Activated naive CD8-positive, alpha-beta T cell (primary cell): Measurements from ENCODE around the gene CHTF8.
"Not testable (repeated sequence)": the region's sequence is repeated elsewhere in the genome, so short reads cannot be mapped to it uniquely, and the experiment has no call there.

Experiments
- H3K27ac Mint-ChIP-seq: one replicate; pipeline ENCODE4 v1.8.0; 2021; ENCODE audit warnings: mixed read lengths
- H3K27me3 Mint-ChIP-seq: one replicate; pipeline ENCODE4 v1.8.0; 2021; ENCODE audit warnings: mixed read lengths
- H3K36me3 Mint-ChIP-seq: one replicate; pipeline ENCODE4 v1.8.0; 2021; ENCODE audit warnings: mixed read lengths
- H3K4me1 Mint-ChIP-seq: one replicate; pipeline ENCODE4 v1.8.0; 2021; ENCODE audit warnings: low read depth, mixed read lengths
- H3K4me3 Mint-ChIP-seq: one replicate; pipeline ENCODE4 v1.8.0; 2021; ENCODE audit warnings: mild to moderate bottlenecking, mixed read lengths
- H3K9me3 Mint-ChIP-seq: one replicate; pipeline ENCODE4 v1.8.0; 2021; ENCODE audit warnings: low read depth, mixed read lengths

CHTF8 gene

DNA sequence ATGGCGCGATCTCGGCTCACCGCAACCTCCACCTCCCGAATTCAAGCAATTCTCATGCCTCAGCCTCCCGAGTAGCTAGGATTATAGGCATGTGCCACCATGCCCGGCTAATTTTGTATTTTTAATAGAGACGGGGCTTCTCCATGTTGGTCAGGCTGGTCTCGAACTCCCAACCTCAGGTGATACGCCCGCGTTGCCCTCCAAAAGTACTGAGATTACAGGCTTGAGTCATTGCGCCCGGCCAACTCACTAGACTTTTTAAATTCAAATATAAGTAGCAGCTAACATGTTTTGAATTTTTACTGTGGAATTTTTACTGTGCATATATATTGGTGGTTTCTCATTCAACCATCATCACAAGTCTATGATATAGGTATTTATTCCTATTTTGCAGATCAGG, 7.4 kb downstream of the CHTF8 start:
- peaks cover 26% of the 10 kb centered on the region for H3K4me1 Mint-ChIP-seq
- H3K27me3 Mint-ChIP-seq, H3K9me3 Mint-ChIP-seq, H3K36me3 Mint-ChIP-seq, H3K27ac Mint-ChIP-seq, H3K4me3 Mint-ChIP-seq: not testable (repeated sequence)

DNA sequence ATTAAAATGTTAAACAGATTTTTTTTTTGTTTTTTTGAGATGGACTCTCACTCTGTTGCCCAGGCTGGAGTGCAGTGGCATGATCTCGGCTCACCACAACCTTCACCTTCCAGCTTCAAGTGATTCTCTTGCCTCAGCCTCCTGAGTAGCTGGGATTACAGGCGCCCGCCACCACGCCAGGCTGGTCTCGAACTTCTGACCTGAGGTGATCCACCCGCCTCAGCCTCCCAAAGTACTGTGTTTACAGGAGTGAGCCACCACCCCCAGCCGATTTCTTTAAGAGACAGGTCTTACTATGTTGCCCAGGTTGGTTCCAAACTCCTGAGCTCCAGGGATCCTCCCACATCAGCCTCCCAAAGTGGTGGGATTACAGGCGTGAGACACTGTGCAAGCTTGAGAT, 8.0 kb downstream of the CHTF8 start:
- H3K4me1 Mint-ChIP-seq: peaks cover 20% of the 10 kb centered on the region
- not testable (repeated sequence) for H3K9me3 Mint-ChIP-seq, H3K36me3 Mint-ChIP-seq, H3K27me3 Mint-ChIP-seq, H3K4me3 Mint-ChIP-seq, H3K27ac Mint-ChIP-seq

DNA sequence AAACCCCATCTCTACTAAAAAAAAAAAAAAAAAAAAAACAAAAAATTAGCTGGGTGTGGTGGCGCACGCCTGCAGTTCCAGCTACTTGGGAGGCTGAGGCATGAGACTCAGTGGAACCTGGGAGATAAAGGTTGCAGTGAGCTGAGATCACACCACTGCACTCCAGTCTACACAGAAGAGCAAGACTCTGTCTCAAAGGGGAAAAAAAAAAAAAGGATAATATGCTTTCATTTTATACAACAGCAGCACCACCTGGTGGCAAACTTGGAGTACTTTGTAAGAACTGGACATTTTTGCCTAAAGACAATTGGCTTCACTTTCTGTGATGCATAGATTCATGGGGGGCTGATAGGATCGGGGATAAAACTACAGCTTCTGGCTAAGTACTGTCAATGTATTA, 8.5 kb downstream of the CHTF8 start:
- no peaks in the 10 kb centered on the region for H3K27me3 Mint-ChIP-seq
- H3K9me3 Mint-ChIP-seq: no peaks in the 10 kb centered on the region
- peaks cover 2% of the 10 kb centered on the region for H3K36me3 Mint-ChIP-seq
- H3K27ac Mint-ChIP-seq: no peak overlapping the region
- no peak overlapping the region for H3K4me3 Mint-ChIP-seq
- peaks cover 19% of the 10 kb centered on the region for H3K4me1 Mint-ChIP-seq

DNA sequence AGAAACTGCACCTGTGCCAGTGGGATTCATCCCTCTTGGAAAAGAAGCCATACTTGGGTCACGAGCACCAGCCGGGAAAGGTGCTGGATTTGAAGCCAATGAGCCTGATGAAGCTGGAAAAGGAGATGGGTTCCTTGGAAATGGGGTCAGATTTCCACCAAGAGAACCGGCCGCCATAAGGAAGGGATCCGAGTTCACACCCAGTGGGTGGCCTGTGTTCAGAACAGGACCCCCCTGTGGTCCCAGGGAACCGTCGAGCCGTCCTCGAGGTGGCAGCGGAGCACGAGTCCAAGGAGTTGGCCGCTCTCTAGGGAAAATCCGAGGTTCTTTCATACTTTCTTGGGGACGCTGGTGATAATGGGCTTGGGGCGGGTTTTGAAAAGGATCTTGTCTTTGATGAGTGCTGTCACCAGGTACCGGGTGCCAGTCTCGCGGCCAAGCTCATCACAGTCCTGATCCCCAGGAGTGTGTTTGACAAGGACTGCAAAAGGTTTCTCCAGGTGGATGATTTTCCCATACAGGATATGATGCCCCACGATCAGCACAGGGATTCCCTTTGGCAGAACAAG, 12.2 kb downstream of the CHTF8 start:
- H3K4me1 Mint-ChIP-seq: peaks cover 12% of the 10 kb centered on the region
- no peak overlapping the region for H3K4me3 Mint-ChIP-seq
- no peak overlapping the region for H3K27ac Mint-ChIP-seq
- no peaks in the 10 kb centered on the region for H3K9me3 Mint-ChIP-seq
- no peaks in the 10 kb centered on the region for H3K36me3 Mint-ChIP-seq
- H3K27me3 Mint-ChIP-seq: no peaks in the 10 kb centered on the region

DNA sequence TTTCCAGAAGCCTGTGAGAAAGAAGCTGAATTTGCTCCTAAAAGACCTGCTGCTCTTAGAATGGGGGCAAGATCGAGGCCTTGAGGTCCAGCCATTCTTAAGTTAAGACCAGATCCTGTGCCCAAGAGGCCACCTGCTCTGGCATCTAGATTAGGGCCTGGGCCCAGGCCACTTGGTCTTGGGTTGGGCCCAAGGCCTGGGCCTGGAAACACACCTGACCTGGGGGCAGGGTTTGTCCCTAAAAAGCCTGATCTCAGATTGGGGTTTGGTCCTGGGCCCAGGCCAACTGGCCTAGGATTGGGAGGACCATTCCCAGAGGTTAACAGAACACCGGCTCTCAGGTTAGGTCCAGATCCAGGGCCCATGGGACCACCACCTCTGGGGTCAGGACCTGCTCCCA, 12.9 kb downstream of the CHTF8 start:
- H3K36me3 Mint-ChIP-seq: peaks cover 3% of the 10 kb centered on the region
- H3K4me3 Mint-ChIP-seq: no peak overlapping the region
- H3K4me1 Mint-ChIP-seq: peaks cover 12% of the 10 kb centered on the region
- H3K27me3 Mint-ChIP-seq: no peaks in the 10 kb centered on the region
- no peak overlapping the region for H3K27ac Mint-ChIP-seq
- no peaks in the 10 kb centered on the region for H3K9me3 Mint-ChIP-seq

DNA sequence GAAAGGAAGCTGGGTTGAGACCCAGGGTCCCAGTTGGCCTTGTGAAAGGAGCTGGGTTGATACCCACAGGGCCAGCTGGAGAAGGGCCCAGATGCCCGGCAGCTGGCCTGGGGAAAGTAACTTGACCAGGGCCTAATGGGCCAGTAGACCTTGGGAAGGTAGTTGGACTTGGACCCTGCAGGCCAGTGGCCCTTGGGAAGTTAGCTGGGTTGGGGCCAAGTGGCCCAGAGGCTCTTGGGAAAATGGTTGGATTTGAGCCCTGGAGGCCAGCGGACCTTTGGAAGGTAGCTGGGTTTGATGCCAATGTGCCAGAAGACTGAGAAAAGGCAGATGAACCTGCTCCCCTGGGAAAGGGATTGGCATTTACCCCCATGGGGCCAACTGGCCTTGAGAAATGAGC, 13.4 kb downstream of the CHTF8 start:
- no peaks in the 10 kb centered on the region for H3K9me3 Mint-ChIP-seq
- no peaks in the 10 kb centered on the region for H3K27me3 Mint-ChIP-seq
- H3K4me3 Mint-ChIP-seq: no peak overlapping the region
- H3K4me1 Mint-ChIP-seq: peaks cover 10% of the 10 kb centered on the region
- H3K27ac Mint-ChIP-seq: no peak overlapping the region
- H3K36me3 Mint-ChIP-seq: peaks cover 3% of the 10 kb centered on the region

DNA sequence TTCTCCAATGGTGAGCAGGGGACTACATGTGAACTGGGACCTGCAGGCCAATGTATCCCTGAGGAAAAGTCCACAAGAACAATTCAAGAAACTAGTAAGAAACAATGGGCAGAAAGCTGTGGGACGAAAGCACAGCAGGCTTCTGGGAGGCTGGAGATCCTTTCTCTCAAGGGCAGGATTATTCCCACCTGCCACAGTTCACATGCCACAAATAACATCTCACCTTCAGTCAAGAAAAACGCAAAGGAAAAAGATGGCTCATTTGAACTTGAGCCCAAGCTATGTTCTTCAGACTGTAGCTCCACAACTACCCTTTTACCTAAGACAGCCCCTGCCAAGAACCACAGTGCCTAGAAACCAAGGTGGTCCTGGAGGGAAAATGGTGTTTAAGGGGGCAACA, 13.9 kb downstream of the CHTF8 start:
- Mint-ChIP-seq H3K4me1 (peaks cover 9% of the 10 kb centered on the region), H3K27ac (no peak overlapping the region), H3K9me3 (no peaks in the 10 kb centered on the region), H3K27me3 (no peaks in the 10 kb centered on the region), H3K4me3 (no peak overlapping the region), H3K36me3 (peaks cover 3% of the 10 kb centered on the region)

DNA sequence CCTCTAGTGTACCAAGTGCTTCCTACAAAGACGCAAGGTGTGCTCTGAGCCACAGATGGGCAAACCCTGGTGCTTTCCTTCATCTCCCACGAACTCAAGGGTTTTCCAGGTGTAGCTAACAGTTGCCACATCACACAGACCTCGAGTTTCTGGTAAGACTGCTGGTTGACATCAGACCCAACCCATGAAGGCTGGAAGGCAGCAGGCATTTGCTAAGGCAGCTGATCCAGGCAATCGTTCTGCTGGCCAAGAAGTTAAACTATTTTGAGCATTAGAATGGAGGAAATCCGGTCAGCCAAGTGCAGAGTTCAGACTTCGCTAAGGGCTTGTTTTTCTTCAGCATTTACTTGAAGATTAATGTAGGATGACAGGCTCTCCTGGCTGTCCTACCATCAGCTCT, 15.5 kb downstream of the CHTF8 start:
- no peak overlapping the region for H3K4me3 Mint-ChIP-seq
- peaks cover 7% of the 10 kb centered on the region for H3K4me1 Mint-ChIP-seq
- no peak overlapping the region for H3K27ac Mint-ChIP-seq
- H3K27me3 Mint-ChIP-seq: no peaks in the 10 kb centered on the region
- H3K9me3 Mint-ChIP-seq: no peaks in the 10 kb centered on the region
- H3K36me3 Mint-ChIP-seq: peaks cover 3% of the 10 kb centered on the region

DNA sequence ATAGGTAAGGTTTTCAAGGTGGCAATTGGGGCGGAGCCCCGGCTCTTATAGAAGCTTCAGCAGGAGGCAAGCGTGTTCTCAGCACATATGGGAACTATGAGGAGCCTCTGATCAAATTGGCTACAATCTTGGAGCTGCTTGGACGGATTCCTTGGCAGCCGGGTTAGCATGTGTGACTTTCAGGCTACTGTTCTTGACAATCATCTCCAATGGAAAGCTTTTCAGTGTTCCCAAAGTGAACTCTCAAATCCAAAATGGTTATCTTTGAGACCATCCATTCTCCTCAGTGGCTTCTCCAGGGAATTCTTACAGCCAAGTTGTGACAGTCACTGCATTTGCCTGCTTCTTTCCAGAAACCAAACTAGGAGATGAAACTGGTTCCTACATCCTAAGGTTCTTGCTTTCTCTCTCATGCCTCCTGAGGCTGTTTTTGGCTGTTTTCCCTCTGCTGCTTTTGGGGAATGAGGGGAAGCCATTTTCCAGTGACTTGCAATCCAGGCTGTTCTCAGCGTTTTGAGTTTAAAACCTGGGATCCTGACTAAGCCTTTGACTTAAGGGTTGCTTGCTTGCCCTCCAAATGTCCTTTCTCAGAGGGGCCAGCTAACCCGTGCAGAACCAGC, 16.0 kb downstream of the CHTF8 start:
- no peak overlapping the region for H3K4me3 Mint-ChIP-seq
- H3K4me1 Mint-ChIP-seq: peaks cover 7% of the 10 kb centered on the region
- H3K36me3 Mint-ChIP-seq: peaks cover 5% of the 10 kb centered on the region
- H3K27me3 Mint-ChIP-seq: no peaks in the 10 kb centered on the region
- H3K27ac Mint-ChIP-seq: no peak overlapping the region
- no peaks in the 10 kb centered on the region for H3K9me3 Mint-ChIP-seq

DNA sequence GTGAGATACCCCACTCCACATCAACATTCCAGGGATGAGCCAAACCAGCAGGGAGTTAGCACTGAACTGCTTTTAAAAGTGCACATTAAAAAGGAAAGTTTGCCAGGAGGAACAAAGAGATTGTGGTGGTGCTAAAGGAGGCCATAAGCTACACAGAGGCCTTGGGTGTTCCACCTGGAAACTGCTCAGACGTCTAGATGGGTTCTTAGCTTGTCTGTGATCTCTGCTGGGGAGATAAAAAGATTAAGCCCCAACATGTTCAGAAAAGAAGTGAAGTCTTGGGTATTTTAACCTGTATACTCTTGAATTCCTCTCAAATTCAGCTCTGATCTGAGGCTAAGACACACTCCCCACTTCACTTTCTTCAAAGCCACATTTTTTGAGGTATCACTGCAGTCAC, 16.6 kb downstream of the CHTF8 start:
- Mint-ChIP-seq H3K27ac (no peak overlapping the region), H3K4me3 (no peak overlapping the region), H3K27me3 (no peaks in the 10 kb centered on the region), H3K9me3 (no peaks in the 10 kb centered on the region), H3K36me3 (peaks cover 6% of the 10 kb centered on the region), H3K4me1 (peaks cover 7% of the 10 kb centered on the region)

DNA sequence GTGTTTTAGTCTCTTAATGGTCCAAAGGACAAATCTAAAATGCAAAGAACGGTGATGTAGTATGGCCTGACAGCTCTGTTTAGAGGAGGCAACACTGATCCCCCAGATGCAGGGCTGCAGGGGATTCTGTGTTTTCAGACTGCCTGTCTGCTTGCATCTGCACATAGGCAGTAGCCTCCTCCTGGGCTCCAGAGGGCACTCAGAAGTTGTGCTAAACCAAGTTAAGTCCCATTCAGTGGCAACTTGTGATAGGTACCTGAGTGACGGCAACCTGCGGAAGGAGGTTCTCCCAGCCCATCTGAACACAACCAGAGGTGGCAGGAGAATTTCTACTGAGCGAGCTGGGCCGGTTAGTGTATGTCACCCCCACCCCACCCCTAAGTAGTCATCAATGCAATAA, 17.0 kb downstream of the CHTF8 start:
- Mint-ChIP-seq H3K27ac (no peak overlapping the region), H3K4me1 (peaks cover 7% of the 10 kb centered on the region), H3K27me3 (no peaks in the 10 kb centered on the region), H3K36me3 (peaks cover 9% of the 10 kb centered on the region), H3K9me3 (no peaks in the 10 kb centered on the region), H3K4me3 (no peak overlapping the region)

DNA sequence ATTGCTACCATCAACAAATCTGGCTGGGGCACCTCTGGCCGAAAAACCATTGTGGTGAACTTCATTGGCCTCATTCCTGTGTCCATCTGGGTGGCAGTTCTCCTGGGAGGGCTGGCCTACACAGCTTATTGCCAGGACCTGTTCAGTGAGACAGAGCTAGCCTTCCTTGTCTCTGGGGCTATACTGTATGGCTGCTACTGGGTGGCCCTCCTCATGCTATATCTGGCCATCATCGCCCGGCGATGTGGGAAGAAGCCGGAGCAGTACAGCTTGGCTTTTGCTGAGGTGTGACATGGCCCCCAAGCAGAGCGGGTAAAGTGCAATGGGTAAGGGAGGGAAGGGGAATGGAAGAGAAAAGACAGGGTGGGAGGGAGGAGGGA, 17.4 kb downstream of the CHTF8 start:
- Mint-ChIP-seq H3K27ac (no peak overlapping the region), H3K27me3 (no peaks in the 10 kb centered on the region), H3K4me3 (no peak overlapping the region), H3K9me3 (no peaks in the 10 kb centered on the region), H3K4me1 (peaks cover 7% of the 10 kb centered on the region), H3K36me3 (peaks cover 9% of the 10 kb centered on the region)

DNA sequence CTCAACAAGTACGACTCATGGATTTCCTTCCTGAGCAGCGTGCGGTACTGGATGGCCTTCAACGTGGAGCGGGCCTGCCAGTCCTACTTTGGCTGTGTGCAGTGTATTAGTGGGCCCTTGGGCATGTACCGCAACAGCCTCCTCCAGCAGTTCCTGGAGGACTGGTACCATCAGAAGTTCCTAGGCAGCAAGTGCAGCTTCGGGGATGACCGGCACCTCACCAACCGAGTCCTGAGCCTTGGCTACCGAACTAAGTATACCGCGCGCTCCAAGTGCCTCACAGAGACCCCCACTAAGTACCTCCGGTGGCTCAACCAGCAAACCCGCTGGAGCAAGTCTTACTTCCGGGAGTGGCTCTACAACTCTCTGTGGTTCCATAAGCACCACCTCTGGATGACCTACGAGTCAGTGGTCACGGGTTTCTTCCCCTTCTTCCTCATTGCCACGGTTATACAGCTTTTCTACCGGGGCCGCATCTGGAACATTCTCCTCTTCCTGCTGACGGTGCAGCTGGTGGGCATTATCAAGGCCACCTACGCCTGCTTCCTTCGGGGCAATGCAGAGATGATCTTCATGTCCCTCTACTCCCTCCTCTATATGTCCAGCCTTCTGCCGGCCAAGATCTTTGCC, 17.9 kb downstream of the CHTF8 start:
- H3K4me1 Mint-ChIP-seq: peaks cover 7% of the 10 kb centered on the region
- no peaks in the 10 kb centered on the region for H3K27me3 Mint-ChIP-seq
- H3K27ac Mint-ChIP-seq: no peak overlapping the region
- H3K9me3 Mint-ChIP-seq: no peaks in the 10 kb centered on the region
- H3K36me3 Mint-ChIP-seq: peaks cover 9% of the 10 kb centered on the region
- H3K4me3 Mint-ChIP-seq: no peak overlapping the region

DNA sequence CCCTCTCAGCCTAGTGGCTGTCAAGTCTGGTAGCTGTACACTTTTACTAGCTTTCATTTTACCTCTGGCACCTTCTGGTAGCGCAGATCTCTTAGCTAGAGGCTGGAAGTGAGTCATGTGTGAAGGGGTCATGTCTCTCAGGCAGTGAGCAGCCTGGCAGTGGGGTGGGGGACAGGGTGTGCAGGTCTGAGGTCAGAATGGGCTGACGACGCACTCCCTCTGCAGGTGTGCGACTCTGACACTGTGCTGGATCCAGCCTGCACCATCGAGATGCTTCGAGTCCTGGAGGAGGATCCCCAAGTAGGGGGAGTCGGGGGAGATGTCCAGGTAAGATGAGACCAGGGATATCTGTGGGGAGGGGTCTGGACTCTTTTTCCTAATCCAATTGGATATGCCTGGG, 19.2 kb downstream of the CHTF8 start:
- Mint-ChIP-seq H3K4me1 (peaks cover 5% of the 10 kb centered on the region), H3K9me3 (no peaks in the 10 kb centered on the region), H3K36me3 (peaks cover 9% of the 10 kb centered on the region), H3K27me3 (peaks cover under 1% of the 10 kb centered on the region), H3K27ac (no peak overlapping the region), H3K4me3 (no peak overlapping the region)

DNA sequence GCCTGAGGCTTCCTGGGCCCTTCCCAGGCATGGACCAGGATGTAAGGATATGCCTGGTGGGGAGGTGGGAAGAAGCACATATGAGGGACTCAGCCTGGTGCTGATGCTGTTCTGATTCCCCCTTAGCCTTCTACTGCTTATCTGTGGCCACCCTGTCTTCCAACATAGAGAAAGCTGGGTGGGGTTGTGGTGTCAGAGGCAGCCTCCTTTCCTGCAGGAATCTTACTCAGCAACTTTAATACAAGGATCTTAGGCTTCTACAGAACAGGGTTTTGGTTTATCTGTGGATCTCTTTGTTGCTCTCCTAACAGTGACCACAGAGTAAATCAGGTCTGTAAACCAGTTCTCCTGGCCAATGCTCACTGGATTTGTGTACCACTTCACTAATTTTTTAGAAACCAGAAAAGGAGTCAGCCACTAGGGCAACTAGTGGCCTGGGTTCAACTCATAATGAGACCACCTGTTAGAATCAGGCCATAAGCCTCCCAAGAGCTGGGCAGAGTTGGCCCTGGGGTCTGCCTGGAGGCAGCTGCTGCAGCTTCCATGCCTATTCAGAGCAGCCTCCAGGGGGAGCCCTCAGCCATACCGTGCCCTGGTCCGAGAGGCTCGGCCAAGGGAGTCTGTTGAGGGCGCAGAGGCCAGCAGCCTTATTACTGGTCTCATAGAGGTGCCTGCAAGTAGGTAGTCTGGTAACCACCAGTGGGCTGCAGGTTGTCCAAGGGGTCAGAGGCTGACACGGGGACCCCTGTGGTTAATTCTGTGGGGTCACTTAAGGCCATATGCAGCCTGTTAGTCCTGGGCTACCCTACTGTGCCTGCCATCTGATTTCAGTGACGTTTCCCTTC, 19.9 kb downstream of the CHTF8 start:
- Mint-ChIP-seq H3K27me3 (peaks cover 4% of the 10 kb centered on the region), H3K4me3 (no peak overlapping the region), H3K9me3 (no peaks in the 10 kb centered on the region), H3K27ac (no peak overlapping the region), H3K36me3 (peaks cover 9% of the 10 kb centered on the region), H3K4me1 (peaks cover 6% of the 10 kb centered on the region)
